Natural killer cell (primary cell): Measurements from ENCODE around the gene SEC61B. TPM values are rescaled to one million over a fixed set of nuclear protein-coding genes. Genes with fewer than 3 reads are reported as not detected.

ENCODE experiments used
- ATAC-seq, 3 donors: fragments of 150-1000 bp in 2 of 3; fragments of 200-7000 bp in 1 of 3; cut with Tn5 transposase; 1 replicate in 1 of 3; 2 replicates in 2 of 3; pipeline ENCODE4 v1.10.0; 2021; ENCODE audit warnings: mild to moderate bottlenecking in 2 of 3, moderate library complexity in 2 of 3
- DNase-seq, 2 donors: peaks; one replicate each; pipeline versions ENCODE4 v3.0.0 to v3.0.0-alpha.2; 2013 to 2021; ENCODE audit warnings: mixed read lengths in 1 of 2
- H3K27ac ChIP-seq: one replicate; pipeline ENCODE4 v1.5.1; 2013; ENCODE audit warnings: mild to moderate bottlenecking, low read length
- H3K27me3 ChIP-seq: one replicate; pipeline ENCODE4 v1.6.1; 2013; ENCODE audit warnings: low read length; ENCODE audit not compliant: control insufficient read depth, insufficient read depth
- H3K36me3 ChIP-seq: one replicate; pipeline ENCODE4 v1.6.1; 2013; ENCODE audit warnings: low read length; ENCODE audit not compliant: control insufficient read depth, insufficient read depth
- H3K4me1 ChIP-seq: one replicate; pipeline ENCODE4 v1.6.1; 2013; ENCODE audit warnings: low read length; ENCODE audit not compliant: control insufficient read depth, insufficient read depth
- H3K4me3 ChIP-seq: one replicate; pipeline ENCODE4 v1.5.1; 2013; ENCODE audit warnings: low read length
- H3K9me3 ChIP-seq: one replicate; pipeline ENCODE4 v1.6.1; 2013; ENCODE audit warnings: low read length; ENCODE audit not compliant: control insufficient read depth, insufficient read depth
- H3K27ac Mint-ChIP-seq, 2 donors: one replicate each; pipeline ENCODE4 v1.8.0; 2022; ENCODE audit warnings: mild to moderate bottlenecking in 2 of 2, mixed read lengths in 2 of 2, moderate library complexity in 1 of 2
- H3K27me3 Mint-ChIP-seq, 2 donors: one replicate each; pipeline ENCODE4 v1.8.0; 2022; ENCODE audit warnings: low read depth in 2 of 2, mixed read lengths in 2 of 2
- H3K36me3 Mint-ChIP-seq: one replicate; pipeline ENCODE4 v1.8.0; 2022; ENCODE audit warnings: mixed read lengths
- H3K4me1 Mint-ChIP-seq, 2 donors: one replicate each; pipeline ENCODE4 v1.8.0; 2022; ENCODE audit warnings: mixed read lengths in 2 of 2
- H3K4me3 Mint-ChIP-seq: one replicate; pipeline ENCODE4 v1.8.0; 2022; ENCODE audit warnings: mild to moderate bottlenecking, moderate library complexity, mixed read lengths
- H3K9me3 Mint-ChIP-seq, 2 donors: one replicate each; pipeline ENCODE4 v1.8.0; 2022; ENCODE audit warnings: mixed read lengths in 2 of 2
- WGBS: methylation state at CpG from one replicate; pipeline ENCODE4 v1.1.7; 2013; ENCODE audit warnings: missing lambda C conversion rate; ENCODE audit not compliant: insufficient coverage; 5-methylcytosine and 5-hydroxymethylcytosine counted together
- intact Hi-C: fragments of 100-400 bp; cut with micrococcal nuclease; formaldehyde crosslinking; loops from one replicate; pipeline ENCODE4 v1.14.2; 2022
- total RNA-seq, 4 donors: library from RNA; stranded (reverse); fragments of 120-200 nt in 1 of 4; gene quantifications; one replicate each; pipeline versions ENCODE4 v1.2.3 to v1.2.4, GENCODE V29; 2013 to 2022
- TF ChIP-seq, protein P1 (sequence below): fragments of 200-600 bp; IDR thresholded peaks from one replicate; pipeline ENCODE4 v1.8.0; 2022; ENCODE audit warnings: antibody characterized with exemption

SEC61B gene
- total RNA-seq, 3 donors from 2014 or later (not counting 1 experiment from before 2014, with no cell fraction given) = 78.9 to 95.1 (median 93.8) TPM

DNA sequence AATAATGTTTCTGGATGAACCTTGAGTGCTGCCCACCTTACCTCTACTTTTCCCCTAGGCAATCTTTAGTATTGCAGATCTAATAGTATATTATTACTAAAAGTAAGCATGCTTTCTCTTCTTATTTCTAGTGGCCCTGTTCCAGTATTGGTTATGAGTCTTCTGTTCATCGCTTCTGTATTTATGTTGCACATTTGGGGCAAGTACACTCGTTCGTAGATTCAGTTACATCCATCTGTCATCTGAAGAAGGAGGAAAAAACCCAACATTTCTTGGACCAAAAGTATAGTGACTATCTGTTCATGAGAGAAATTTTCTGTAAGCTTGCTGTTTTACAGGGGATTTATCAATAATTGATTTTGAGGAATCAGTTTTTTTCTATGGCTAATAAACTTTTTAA lies 8.1 kb downstream of the SEC61B start:
- H3K9me3 ChIP-seq = no peaks in the 10 kb centered on the region
- H3K36me3 ChIP-seq = peaks cover 57% of the 10 kb centered on the region
- H3K27me3 ChIP-seq = no peaks in the 10 kb centered on the region
- H3K36me3 Mint-ChIP-seq = peaks cover 7% of the 10 kb centered on the region
- 96% methylated on average over 3 of the region's 3 CpGs for WGBS
- no peaks in the 10 kb centered on the region for H3K27me3 Mint-ChIP-seq
- DNase-seq (no peak), ATAC-seq (no peak)
- H3K4me3 Mint-ChIP-seq = no peak overlapping the region
- no peaks in the 10 kb centered on the region for H3K9me3 Mint-ChIP-seq
- no peak overlapping the region for H3K4me3 ChIP-seq
- peak overlapping the region in 1 of 2 donors; percentile 29 for H3K27ac Mint-ChIP-seq
- no peaks in the 10 kb centered on the region for H3K4me1 ChIP-seq
- TF ChIP-seq, protein P1, sequence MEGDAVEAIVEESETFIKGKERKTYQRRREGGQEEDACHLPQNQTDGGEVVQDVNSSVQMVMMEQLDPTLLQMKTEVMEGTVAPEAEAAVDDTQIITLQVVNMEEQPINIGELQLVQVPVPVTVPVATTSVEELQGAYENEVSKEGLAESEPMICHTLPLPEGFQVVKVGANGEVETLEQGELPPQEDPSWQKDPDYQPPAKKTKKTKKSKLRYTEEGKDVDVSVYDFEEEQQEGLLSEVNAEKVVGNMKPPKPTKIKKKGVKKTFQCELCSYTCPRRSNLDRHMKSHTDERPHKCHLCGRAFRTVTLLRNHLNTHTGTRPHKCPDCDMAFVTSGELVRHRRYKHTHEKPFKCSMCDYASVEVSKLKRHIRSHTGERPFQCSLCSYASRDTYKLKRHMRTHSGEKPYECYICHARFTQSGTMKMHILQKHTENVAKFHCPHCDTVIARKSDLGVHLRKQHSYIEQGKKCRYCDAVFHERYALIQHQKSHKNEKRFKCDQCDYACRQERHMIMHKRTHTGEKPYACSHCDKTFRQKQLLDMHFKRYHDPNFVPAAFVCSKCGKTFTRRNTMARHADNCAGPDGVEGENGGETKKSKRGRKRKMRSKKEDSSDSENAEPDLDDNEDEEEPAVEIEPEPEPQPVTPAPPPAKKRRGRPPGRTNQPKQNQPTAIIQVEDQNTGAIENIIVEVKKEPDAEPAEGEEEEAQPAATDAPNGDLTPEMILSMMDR = no peak
- H3K27ac ChIP-seq = no peak overlapping the region
- H3K4me1 Mint-ChIP-seq = peaks cover 11 to 27% of the 10 kb centered on the region in 2 donors
- intact Hi-C loops = no loop called here

DNA sequence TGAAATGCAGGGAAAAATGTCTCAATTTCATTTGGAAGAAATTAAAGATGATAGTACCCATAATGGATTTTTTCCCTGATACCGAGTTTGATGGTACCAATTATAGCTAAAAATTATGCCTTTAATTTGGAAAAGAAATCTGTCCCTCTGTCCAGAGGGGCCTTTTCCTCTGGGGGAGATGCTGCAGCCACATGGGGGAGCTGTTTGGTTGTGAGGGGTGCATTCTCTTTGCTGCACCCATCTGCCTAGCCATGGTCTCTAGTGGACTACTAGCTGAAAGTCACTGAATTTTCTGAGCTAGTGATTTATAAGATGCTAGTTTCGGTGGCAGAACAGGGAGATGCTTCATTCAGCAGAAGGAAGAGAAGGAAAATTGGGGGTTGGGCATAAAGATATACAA lies 9.6 kb downstream of the SEC61B start:
- ATAC-seq = peak in 2 of 3 donors; percentile 68 to 75
- peaks cover 51% of the 10 kb centered on the region for H3K36me3 ChIP-seq

DNA sequence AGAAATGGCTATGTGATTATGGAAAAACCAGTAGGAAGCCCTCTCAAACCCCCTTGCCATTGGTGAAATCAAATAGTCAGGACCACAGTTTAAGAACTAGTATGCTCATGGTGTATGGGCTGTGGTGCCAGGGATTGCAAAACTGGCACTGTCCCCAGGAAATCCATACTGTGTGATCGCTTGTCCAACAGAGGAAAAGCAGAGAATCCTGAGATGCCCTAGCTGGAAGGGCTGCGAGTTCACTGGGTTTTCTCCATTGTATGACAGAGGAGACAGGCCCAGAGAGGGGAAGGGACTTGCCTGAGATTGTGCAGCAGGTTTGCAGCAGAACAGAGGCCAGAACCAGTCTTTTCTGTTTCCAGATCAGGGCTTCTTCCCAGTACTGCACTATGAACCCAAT lies 12.5 kb downstream of the SEC61B start:
- intact Hi-C loops = no loop called here
- Mint-ChIP-seq H3K27me3 (no peaks in the 10 kb centered on the region), H3K36me3 (no peaks in the 10 kb centered on the region), H3K27ac (no peak overlapping the region), H3K9me3 (no peaks in the 10 kb centered on the region), H3K4me3 (no peak overlapping the region), H3K4me1 (peaks cover 8 to 13% of the 10 kb centered on the region in 2 donors)
- no peaks in the 10 kb centered on the region for H3K9me3 ChIP-seq
- H3K36me3 ChIP-seq = peaks cover 40% of the 10 kb centered on the region
- TF ChIP-seq, protein P1 = no peak
- H3K4me1 ChIP-seq = peaks cover 4% of the 10 kb centered on the region
- no peak overlapping the region for H3K27ac ChIP-seq
- no peak for ATAC-seq
- 100% methylated on average over 2 of the region's 2 CpGs for WGBS
- no peak overlapping the region for H3K4me3 ChIP-seq
- H3K27me3 ChIP-seq = no peaks in the 10 kb centered on the region
- DNase-seq = no peak

More for the DNA sequence above, 9.6 kb downstream of the SEC61B start:
- DNase-seq = peak in 1 of 2 donors; percentile 45
- Mint-ChIP-seq H3K4me3 (no peak overlapping the region), H3K27me3 (no peaks in the 10 kb centered on the region), H3K4me1 (peaks cover 8 to 20% of the 10 kb centered on the region in 2 donors), H3K27ac (peak overlapping the region in 1 of 2 donors; percentile 50), H3K36me3 (peaks cover 7% of the 10 kb centered on the region), H3K9me3 (no peaks in the 10 kb centered on the region)
- H3K4me1 ChIP-seq = peaks cover 4% of the 10 kb centered on the region
- no peaks in the 10 kb centered on the region for H3K27me3 ChIP-seq
- H3K4me3 ChIP-seq = no peak overlapping the region
- WGBS = 95% methylated on average over 2 of the region's 2 CpGs
- intact Hi-C loops = no loop called here
- H3K9me3 ChIP-seq = no peaks in the 10 kb centered on the region
- H3K27ac ChIP-seq = no peak overlapping the region
- TF ChIP-seq, protein P1 = peak; percentile 54

DNA sequence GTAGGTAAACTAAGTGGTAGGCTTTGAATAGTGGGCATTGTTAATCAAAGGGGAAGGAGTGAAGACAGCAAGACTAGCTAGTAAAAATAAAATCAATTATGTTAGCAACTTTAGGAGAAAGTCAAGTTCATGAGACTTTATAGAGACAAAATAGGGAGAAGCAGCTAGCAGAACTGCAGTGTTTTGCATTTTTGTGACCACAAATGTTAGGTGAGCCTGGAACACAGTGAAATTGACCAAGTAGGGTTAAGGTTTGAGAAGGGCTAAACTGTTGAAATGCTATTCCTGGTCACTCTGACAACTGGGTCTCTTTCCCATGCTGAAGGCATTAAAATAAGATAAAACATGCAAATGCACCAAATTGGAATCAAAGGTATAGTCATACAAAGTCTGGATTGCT lies 13.0 kb downstream of the SEC61B start:
- no peak for DNase-seq
- intact Hi-C loops = no loop called here
- TF ChIP-seq, protein P1 = no peak
- no peak for ATAC-seq
- Histone ChIP-seq H3K27me3 (no peaks in the 10 kb centered on the region), H3K27ac (no peak overlapping the region), H3K9me3 (no peaks in the 10 kb centered on the region), H3K4me3 (no peak overlapping the region), H3K36me3 (peaks cover 36% of the 10 kb centered on the region), H3K4me1 (peaks cover 4% of the 10 kb centered on the region)
- Mint-ChIP-seq H3K4me3 (no peak overlapping the region), H3K27me3 (no peaks in the 10 kb centered on the region), H3K9me3 (no peaks in the 10 kb centered on the region), H3K4me1 (peaks cover 8 to 13% of the 10 kb centered on the region in 2 donors), H3K36me3 (no peaks in the 10 kb centered on the region), H3K27ac (no peak overlapping the region)
